ENCODE data around the gene CFAP410. TPM values are rescaled to one million over a fixed set of nuclear protein-coding genes. Genes with fewer than 3 reads are reported as not detected.

The CFAP410 gene
- polyA plus RNA-seq, 1 of the 3 experiments (the other 2 are of a cell fraction): 18.0 TPM

DNA sequence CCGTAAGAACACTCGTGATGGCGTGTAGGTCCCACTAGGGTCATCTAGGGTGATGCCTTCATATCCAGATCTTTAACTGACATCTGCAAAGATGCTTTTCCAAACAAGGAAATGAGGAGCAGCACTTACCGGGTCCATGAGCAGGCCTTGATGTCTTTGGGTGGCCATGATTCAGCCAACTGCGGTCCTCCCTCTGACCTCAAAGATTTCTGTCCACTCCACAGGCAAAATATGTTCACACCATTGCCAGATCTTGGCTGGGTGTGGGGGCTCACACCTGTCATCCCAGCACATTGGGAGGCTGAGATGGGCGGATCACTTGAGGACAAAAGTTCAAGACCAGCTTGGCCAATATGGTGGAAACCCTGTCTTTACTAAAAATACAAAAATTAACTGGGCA, 32.4 kb upstream of the CFAP410 start:
- TF ChIP-seq MXI1 (IDR thresholded peaks at IDR 0.05; ENCODE audit: low read depth, low read length) (no peak), EZH2phosphoT487 (IDR thresholded peaks at IDR 0.05; ENCODE audit: borderline replicate concordance, low read depth) (no peak), POLR2AphosphoS5 (IDR thresholded peaks at IDR 0.05; ENCODE audit: low read depth, low read length) (no peak), TCF12 (IDR thresholded peaks at IDR 0.05) (no peak), RFX5 (IDR thresholded peaks at IDR 0.05; ENCODE audit: low read length) (no peak), SMC3 (IDR thresholded peaks at IDR 0.05; ENCODE audit: low read depth, low read length) (no peak), CHD2 (IDR thresholded peaks at IDR 0.05; ENCODE audit: low read length, partially characterized antibody) (no peak), RAD21 (IDR thresholded peaks at IDR 0.05; ENCODE audit: low read length) (no peak), JUND (IDR thresholded peaks at IDR 0.05) (no peak)
- TF ChIP-seq, protein P1, sequence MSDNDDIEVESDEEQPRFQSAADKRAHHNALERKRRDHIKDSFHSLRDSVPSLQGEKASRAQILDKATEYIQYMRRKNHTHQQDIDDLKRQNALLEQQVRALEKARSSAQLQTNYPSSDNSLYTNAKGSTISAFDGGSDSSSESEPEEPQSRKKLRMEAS (IDR thresholded peaks at IDR 0.05; ENCODE audit: low read depth): no peak
- TF ChIP-seq, protein P2, sequence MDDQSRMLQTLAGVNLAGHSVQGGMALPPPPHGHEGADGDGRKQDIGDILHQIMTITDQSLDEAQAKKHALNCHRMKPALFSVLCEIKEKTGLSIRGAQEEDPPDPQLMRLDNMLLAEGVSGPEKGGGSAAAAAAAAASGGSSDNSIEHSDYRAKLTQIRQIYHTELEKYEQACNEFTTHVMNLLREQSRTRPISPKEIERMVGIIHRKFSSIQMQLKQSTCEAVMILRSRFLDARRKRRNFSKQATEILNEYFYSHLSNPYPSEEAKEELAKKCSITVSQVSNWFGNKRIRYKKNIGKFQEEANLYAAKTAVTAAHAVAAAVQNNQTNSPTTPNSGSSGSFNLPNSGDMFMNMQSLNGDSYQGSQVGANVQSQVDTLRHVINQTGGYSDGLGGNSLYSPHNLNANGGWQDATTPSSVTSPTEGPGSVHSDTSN (IDR thresholded peaks at IDR 0.05): no peak
- TF ChIP-seq, protein P3, sequence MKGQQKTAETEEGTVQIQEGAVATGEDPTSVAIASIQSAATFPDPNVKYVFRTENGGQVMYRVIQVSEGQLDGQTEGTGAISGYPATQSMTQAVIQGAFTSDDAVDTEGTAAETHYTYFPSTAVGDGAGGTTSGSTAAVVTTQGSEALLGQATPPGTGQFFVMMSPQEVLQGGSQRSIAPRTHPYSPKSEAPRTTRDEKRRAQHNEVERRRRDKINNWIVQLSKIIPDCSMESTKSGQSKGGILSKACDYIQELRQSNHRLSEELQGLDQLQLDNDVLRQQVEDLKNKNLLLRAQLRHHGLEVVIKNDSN (IDR thresholded peaks at IDR 0.05; ENCODE audit: borderline replicate concordance, low read depth): no peak
- TF ChIP-seq, protein P4, sequence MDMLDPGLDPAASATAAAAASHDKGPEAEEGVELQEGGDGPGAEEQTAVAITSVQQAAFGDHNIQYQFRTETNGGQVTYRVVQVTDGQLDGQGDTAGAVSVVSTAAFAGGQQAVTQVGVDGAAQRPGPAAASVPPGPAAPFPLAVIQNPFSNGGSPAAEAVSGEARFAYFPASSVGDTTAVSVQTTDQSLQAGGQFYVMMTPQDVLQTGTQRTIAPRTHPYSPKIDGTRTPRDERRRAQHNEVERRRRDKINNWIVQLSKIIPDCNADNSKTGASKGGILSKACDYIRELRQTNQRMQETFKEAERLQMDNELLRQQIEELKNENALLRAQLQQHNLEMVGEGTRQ (IDR thresholded peaks at IDR 0.05; ENCODE audit: borderline replicate concordance, low read depth, low read length): no peak
- Histone ChIP-seq H3K4me2 (no peak overlapping the region), H3K9ac (no peak overlapping the region), H3K9me3 (no peaks in the 10 kb centered on the region), H3K27me3 (ENCODE audit: insufficient read depth) (peaks cover 74% of the 10 kb centered on the region), H2AFZ (ENCODE audit: low read depth) (no peak overlapping the region), H3K36me3 (replicated peaks in 1 of 2; ENCODE audit: control insufficient read depth in 1 of 2, insufficient read depth in 2 of 2, low read length in 1 of 2) (no peaks in the 10 kb centered on the region), H4K20me1 (ENCODE audit: insufficient read depth) (no peaks in the 10 kb centered on the region), H3K4me1 (ENCODE audit: control insufficient read depth in 1 of 2, insufficient read depth in 2 of 2, low read depth in 1 of 2, low read length in 1 of 2) (peaks cover 0 to 7% of the 10 kb centered on the region in 2 experiments; a peak in 1 of 4 replicates), H3K9me2 (no peaks in the 10 kb centered on the region), H3F3A (replicated peaks; ENCODE audit: insufficient read depth) (no peaks in the 10 kb centered on the region), H3K27ac (ENCODE audit: low read depth in 2 of 2, low read length in 1 of 2) (no peak overlapping the region), H3K79me2 (ENCODE audit: insufficient read depth) (no peaks in the 10 kb centered on the region), H3K4me3 (ENCODE audit: low read depth in 2 of 2, low read length in 1 of 2) (no peak overlapping the region)
- no peak for DNase-seq
- 80% methylated on average over 6 of the region's 6 CpGs for WGBS (ENCODE audit: low lambda C conversion rate)
- CTCF ChIA-PET: interaction anchor here (0.7 to 1.1 kb wide), 2 partner anchors 67 to 85 kb away, joined by 3 read pairs; no protein-coding TSS in a partner anchor
- POLR2A ChIA-PET: no interaction called here

DNA sequence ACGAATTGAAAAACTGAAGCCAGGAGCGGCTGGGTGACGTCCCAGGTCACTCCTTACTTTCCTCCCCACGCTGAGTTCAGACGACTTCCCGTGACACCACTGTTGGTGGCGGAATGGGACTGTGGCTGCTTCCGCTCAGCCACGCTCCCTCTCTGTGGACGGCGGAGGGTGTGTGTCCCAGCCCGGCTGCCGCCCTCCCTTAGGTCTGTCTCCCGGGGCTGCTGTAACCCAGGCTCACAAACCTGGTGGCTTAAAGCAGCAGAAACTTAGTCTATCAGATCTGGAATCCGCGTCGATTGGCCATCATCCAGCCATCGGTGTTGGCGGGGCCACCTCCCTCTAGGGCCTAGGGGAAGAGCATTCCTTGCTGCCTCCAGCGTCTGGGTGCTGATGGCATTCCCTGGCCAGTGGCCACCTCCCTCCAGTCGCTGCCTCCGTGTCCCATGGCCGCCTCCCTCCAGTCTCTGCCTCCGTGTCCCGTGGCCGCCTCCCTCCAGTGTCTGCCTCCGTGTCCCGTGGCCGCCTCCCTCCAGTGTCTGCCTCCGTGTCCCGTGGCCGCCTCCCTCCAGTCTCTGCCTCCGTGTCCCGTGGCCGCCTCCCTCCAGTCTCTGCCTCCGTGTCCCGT, 31.7 kb upstream of the CFAP410 start:
- Histone ChIP-seq H4K20me1 (ENCODE audit: insufficient read depth) (no peaks in the 10 kb centered on the region), H3K27ac (ENCODE audit: low read depth in 2 of 2, low read length in 1 of 2) (no peak overlapping the region), H3K27me3 (ENCODE audit: insufficient read depth) (peaks cover 73% of the 10 kb centered on the region), H3K79me2 (ENCODE audit: insufficient read depth) (no peaks in the 10 kb centered on the region), H3K4me3 (ENCODE audit: low read depth in 2 of 2, low read length in 1 of 2) (no peak overlapping the region), H3K4me2 (peak overlapping the region; percentile 37), H3K9me2 (no peaks in the 10 kb centered on the region), H3K9me3 (no peaks in the 10 kb centered on the region), H3K4me1 (ENCODE audit: control insufficient read depth in 1 of 2, insufficient read depth in 2 of 2, low read depth in 1 of 2, low read length in 1 of 2) (peaks cover 0 to 7% of the 10 kb centered on the region in 2 experiments; a peak in 1 of 4 replicates), H3K9ac (no peak overlapping the region), H3K36me3 (replicated peaks in 1 of 2; ENCODE audit: control insufficient read depth in 1 of 2, insufficient read depth in 2 of 2, low read length in 1 of 2) (no peaks in the 10 kb centered on the region), H2AFZ (ENCODE audit: low read depth) (no peak overlapping the region), H3F3A (replicated peaks; ENCODE audit: insufficient read depth) (no peaks in the 10 kb centered on the region)
- TF ChIP-seq FOXJ3 (CRISPR knock-in tag; IDR thresholded peaks at IDR 0.05): no peak
- peak; percentile 43 for DNase-seq
- POLR2A ChIA-PET: no interaction called here
- 54% methylated on average over 27 of the region's 37 CpGs for WGBS (ENCODE audit: low lambda C conversion rate)
- CTCF ChIA-PET: interaction anchor here (1.3 kb wide), 1 partner anchor 109 kb away, joined by 5 read pairs; no protein-coding TSS in a partner anchor
